Sigmoid colon (tissue), 7 donors: Measurements from ENCODE around the gene APOBEC4. TPM values are rescaled to one million over a fixed set of nuclear protein-coding genes. Genes with fewer than 3 reads are reported as not detected.

Source experiments
- DNase-seq: peaks from one replicate; pipeline ENCODE4 v3.0.0-alpha.2; 2019
- H3K27ac ChIP-seq, 4 donors: fragments of 200-600 bp; sonication (generic); one replicate each; pipeline ENCODE4 v1.5.1; 2016 to 2019; ENCODE audit warnings: mild to moderate bottlenecking in 1 of 4
- H3K27me3 ChIP-seq, 3 donors: fragments of 200-600 bp; sonication (generic); one replicate each; pipeline ENCODE4 v1.5.1; 2019; ENCODE audit warnings: mild to moderate bottlenecking in 1 of 3
- H3K36me3 ChIP-seq, 4 donors: fragments of 200-600 bp; sonication (generic); one replicate each; pipeline ENCODE4 v1.5.1; 2016 to 2019
- H3K4me1 ChIP-seq, 4 donors: fragments of 200-600 bp; sonication (generic); one replicate each; pipeline ENCODE4 v1.5.1; 2017 to 2019
- H3K4me3 ChIP-seq, 4 donors: fragments of 200-600 bp; sonication (generic); one replicate each; pipeline ENCODE4 v1.5.1; 2017 to 2019; ENCODE audit warnings: mild to moderate bottlenecking in 2 of 4, moderate library complexity in 1 of 4
- H3K9me3 ChIP-seq, 4 donors: fragments of 200-600 bp in 3 of 4; sonication (generic) in 3 of 4; one replicate each; pipeline versions ENCODE4 v1.5.1 to v1.6.1; 2013 to 2019
- EP300 ChIP-seq, 4 donors: sonication (generic); formaldehyde crosslinking; IDR thresholded peaks; one replicate each; pipeline ENCODE4 v1.6.1; 2017; ENCODE audit warnings: antibody characterized with exemption in 4 of 4
- POLR2A ChIP-seq, 2 donors: fragments of 450-650 bp; IDR thresholded peaks; one replicate each; pipeline ENCODE4 v1.6.1; 2016; ENCODE audit warnings: antibody characterized with exemption in 2 of 2, mild to moderate bottlenecking in 2 of 2, moderate library complexity in 2 of 2
- POLR2AphosphoS5 ChIP-seq, 4 donors: sonication (generic); formaldehyde crosslinking; IDR thresholded peaks; one replicate each; pipeline ENCODE4 v1.6.1; 2017; ENCODE audit warnings: antibody characterized with exemption in 4 of 4
- WGBS, 2 donors: extraction: QIAGEN DNeasy Blood & Tissue Kit; methylation state at CpG; one replicate each; pipeline ENCODE4 v1.1.7; 2013; 5-methylcytosine and 5-hydroxymethylcytosine counted together
- intact Hi-C: fragments of 100-400 bp; cut with DNase I; formaldehyde crosslinking; loops from one replicate; pipeline ENCODE4 v1.15.1; 2023
- polyA plus RNA-seq, 3 donors: library from polyadenylated mRNA; stranded (reverse); fragments of 200-250 nt; gene quantifications; one replicate each; pipeline ENCODE4 v1.2.3, GENCODE V29; 2013
- total RNA-seq, 4 donors: library from RNA; depleted of rRNA; stranded (reverse); fragments of >200 nt; gene quantifications; one replicate each; pipeline ENCODE4 v1.1.0, GENCODE V29; 2016
- TF ChIP-seq, protein P1 (sequence below), 4 experiments: fragments of 450-650 bp in 3 of 4; fragments of 200-600 bp in 1 of 4; IDR thresholded peaks; one replicate each; pipeline ENCODE4 v1.5.1; 2016 to 2019; ENCODE audit warnings: antibody characterized with exemption in 4 of 4, mild to moderate bottlenecking in 3 of 4, moderate library complexity in 2 of 4
- donor health status: healthy with polysubstance abuse.
- donor health status: Bipolar disorder and iron deficiency.
- donor health status: healthy.

Gene APOBEC4
- total and polyA plus RNA-seq, 7 donors: 0.10 TPM; not detected in 6

DNA sequence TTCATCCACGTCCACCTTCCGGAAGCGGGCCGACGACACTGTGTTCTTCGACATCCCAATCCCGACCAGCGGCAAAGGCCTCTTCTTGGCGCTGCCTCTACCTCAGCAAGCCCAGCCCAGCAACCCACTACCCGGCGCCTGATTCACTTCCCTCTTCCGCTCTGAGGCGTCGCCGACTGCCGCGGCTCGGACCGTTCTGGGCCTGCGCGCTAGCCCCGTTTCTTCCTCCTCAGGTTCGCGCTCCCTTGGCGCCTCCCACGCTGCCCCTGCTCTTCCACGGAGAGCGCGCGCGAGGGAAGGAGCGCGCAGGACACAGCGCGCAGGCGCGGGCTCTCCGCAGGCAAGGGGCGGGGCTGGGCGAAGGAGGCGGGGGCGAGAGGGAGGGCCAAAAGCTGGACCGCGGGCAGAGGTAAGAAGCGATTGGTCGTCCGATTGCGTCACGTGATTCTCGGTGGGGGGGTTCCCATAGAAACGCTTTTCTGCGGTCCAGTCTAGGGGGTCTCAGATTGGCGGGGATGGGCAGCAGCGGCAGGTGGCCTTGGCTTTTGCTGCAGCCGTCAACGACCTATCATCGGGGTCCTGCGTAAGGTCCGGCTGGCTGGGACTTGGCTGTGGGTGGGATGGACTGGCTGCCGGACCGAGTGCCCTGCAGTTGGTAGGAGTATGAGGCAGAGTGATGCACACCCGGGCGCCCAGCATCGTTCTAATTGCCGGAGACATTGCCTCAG is 17.3 kb downstream of the APOBEC4 start, which contains the start of gene ARPC5:
Gene ARPC5, minus strand, starts transcription at position 178 of the 728 bp plus-strand sequence. Its CDS starts 124 bp downstream, at position 54.
- Histone ChIP-seq H3K27ac (peak within 1 kb of the TSS; percentile 96 to 99 (median 98)), H3K4me3 (peak within 1 kb of the TSS; percentile 65 to 96 (median 86)), H3K4me1 (peaks cover 0 to 34% (median 28%) of the 10 kb centered on the region in 4 donors), H3K9me3 (no peaks in the 10 kb centered on the region), H3K27me3 (no peaks in the 10 kb centered on the region), H3K36me3 (no peaks in the 10 kb centered on the region)
- intact Hi-C loops: loop anchor here (10.0 kb wide), 1 partner anchor 1339 kb away; the partner anchor contains the start of gene NIBAN1
- 0% methylated on average over 65 of the region's 65 CpGs for WGBS, 2 donors
- TF ChIP-seq POLR2AphosphoS5 (IDR thresholded peaks at IDR 0.05) (peak; percentile 98 to 99 (median 98)), POLR2A (IDR thresholded peaks at IDR 0.05) (peak; percentile 95 to 98), EP300 (IDR thresholded peaks at IDR 0.05) (peak in 1 of 4 donors; percentile 3)
- TF ChIP-seq, protein P1, sequence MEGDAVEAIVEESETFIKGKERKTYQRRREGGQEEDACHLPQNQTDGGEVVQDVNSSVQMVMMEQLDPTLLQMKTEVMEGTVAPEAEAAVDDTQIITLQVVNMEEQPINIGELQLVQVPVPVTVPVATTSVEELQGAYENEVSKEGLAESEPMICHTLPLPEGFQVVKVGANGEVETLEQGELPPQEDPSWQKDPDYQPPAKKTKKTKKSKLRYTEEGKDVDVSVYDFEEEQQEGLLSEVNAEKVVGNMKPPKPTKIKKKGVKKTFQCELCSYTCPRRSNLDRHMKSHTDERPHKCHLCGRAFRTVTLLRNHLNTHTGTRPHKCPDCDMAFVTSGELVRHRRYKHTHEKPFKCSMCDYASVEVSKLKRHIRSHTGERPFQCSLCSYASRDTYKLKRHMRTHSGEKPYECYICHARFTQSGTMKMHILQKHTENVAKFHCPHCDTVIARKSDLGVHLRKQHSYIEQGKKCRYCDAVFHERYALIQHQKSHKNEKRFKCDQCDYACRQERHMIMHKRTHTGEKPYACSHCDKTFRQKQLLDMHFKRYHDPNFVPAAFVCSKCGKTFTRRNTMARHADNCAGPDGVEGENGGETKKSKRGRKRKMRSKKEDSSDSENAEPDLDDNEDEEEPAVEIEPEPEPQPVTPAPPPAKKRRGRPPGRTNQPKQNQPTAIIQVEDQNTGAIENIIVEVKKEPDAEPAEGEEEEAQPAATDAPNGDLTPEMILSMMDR (IDR thresholded peaks at IDR 0.05): no peak
- peak; percentile 98 for DNase-seq

DNA sequence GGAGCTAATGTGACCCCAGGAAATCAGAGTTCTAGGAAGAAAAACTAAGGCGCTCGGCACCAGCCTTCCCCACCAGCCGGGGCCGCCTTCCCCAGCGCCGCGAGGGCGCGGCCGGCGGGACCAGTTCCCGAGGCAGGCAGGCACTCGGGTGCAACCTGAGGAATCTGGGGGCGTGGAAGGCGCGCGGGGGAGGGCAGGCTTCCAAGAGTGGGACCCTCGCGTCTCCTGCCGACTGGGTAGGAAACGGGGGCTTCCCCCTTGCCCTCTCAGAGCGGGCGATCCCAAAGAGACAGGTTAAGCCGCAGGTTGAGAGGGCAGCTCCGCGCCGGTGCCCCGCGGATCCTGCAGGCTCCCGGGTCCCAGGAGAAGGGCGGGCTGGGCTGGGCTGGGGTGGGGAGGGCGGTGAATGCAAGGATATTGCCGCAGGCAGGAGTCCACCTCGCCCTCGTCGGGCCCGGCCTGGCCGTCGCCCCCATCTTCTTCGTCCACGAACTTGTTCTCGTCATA is 18.0 kb downstream of the APOBEC4 start:
- no peaks in the 10 kb centered on the region for H3K9me3 ChIP-seq
- intact Hi-C loops: loop anchor here (10.0 kb wide), 1 partner anchor 1340 kb away; the partner anchor contains the start of gene NIBAN1
- DNase-seq: peak; percentile 78
- 0 to 1% methylated on average over 42 of the region's 42 CpGs for WGBS, 2 donors
- H3K27me3 ChIP-seq: no peaks in the 10 kb centered on the region
- H3K4me1 ChIP-seq: peaks cover 0 to 41% (median 34%) of the 10 kb centered on the region in 4 donors
- H3K27ac ChIP-seq: peak overlapping the region; percentile 96 to 99 (median 98)
- no peak for TF ChIP-seq POLR2A (IDR thresholded peaks at IDR 0.05)
- no peak for TF ChIP-seq POLR2AphosphoS5 (IDR thresholded peaks at IDR 0.05)
- TF ChIP-seq EP300 (IDR thresholded peaks at IDR 0.05): no peak
- TF ChIP-seq, protein P1 (IDR thresholded peaks at IDR 0.05): no peak
- peaks cover 0 to 5% (median 1%) of the 10 kb centered on the region in 4 donors for H3K36me3 ChIP-seq
- H3K4me3 ChIP-seq: peak overlapping the region; percentile 65 to 96 (median 86)

DNA sequence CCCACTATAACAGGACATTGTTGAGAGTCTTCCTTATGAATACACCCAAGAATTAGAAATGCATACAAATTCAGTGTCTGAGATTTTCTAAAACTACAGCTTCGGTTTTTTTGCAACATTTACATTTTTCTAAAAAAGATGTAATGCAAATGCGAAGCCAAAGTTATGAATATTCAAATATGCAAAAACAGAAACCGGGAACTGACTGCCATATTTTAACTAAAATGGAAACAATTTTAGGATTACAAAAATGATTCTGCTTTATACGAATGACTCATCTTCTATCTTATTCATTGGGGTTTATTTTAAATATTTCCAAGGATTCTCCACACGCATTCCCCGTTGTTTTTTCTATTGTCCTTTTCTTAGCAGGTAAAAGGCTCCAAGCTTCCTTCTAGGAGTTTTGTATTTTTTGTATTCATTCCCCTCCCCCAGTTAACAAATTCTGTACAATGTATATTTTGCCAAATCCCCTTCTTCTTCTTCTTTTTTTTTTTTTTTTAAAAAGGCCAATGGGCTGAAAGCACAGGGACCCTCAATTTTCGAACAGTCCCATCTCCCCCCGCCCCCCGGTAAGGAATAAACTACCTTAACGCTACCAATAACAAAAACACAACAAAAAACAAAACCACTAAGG is 18.6 kb downstream of the APOBEC4 start:
- H3K4me1 ChIP-seq: peaks cover 0 to 47% (median 39%) of the 10 kb centered on the region in 4 donors
- no peaks in the 10 kb centered on the region for H3K9me3 ChIP-seq
- intact Hi-C loops: loop anchor here (5.0 to 10.0 kb wide), 2 partner anchors 162 to 1340 kb away; partner anchors contain the start of genes NIBAN1 and SMG7
- TF ChIP-seq POLR2AphosphoS5 (IDR thresholded peaks at IDR 0.05) (no peak), EP300 (IDR thresholded peaks at IDR 0.05) (no peak), POLR2A (IDR thresholded peaks at IDR 0.05) (no peak)
- TF ChIP-seq, protein P1 (IDR thresholded peaks at IDR 0.05): no peak
- 1% methylated on average over 10 of the region's 10 CpGs for WGBS, 2 donors
- H3K27me3 ChIP-seq: no peaks in the 10 kb centered on the region
- no peak for DNase-seq
- peak overlapping the region; percentile 65 to 96 (median 86) for H3K4me3 ChIP-seq
- H3K36me3 ChIP-seq: peaks cover 0 to 11% (median 4%) of the 10 kb centered on the region in 4 donors
- H3K27ac ChIP-seq: peak overlapping the region; percentile 96 to 99 (median 98)

DNA sequence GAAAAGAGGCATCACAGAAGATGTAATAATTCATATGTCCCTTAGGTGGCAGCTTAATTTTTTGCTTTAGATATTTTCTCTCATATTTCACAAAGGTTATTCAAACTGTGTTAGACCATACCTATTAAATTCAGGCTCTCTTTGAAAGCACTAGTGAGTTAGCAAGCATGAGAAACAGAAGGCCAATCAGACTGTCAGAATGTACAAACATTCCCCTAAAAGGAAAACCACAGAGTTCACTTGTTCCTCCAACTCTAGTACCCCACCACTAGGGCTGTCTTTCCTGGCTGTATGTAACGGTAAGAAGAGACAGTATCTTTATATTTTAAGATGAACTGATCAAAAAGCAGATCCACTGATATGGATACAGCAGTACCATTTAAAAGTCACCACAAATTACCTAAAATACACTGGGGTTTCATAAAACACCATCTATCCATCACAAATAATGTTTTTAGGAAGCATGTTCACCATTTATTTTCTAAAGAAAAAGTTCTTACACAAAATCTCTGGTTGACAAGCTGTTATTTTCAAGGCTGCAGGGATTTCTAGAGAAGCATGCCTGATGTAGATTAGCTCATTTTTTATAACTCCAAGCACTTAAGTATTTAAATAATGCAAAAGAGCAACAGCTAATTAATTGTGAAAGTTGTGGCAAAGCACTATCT is 19.3 kb downstream of the APOBEC4 start:
- H3K4me1 ChIP-seq: peaks cover 0 to 54% (median 43%) of the 10 kb centered on the region in 4 donors
- no peaks in the 10 kb centered on the region for H3K27me3 ChIP-seq
- intact Hi-C loops: loop anchor here (5.0 to 10.0 kb wide), 2 partner anchors 162 to 1341 kb away; partner anchors contain the start of genes NIBAN1 and SMG7
- peak overlapping the region; percentile 96 to 99 (median 98) for H3K27ac ChIP-seq
- peak overlapping the region; percentile 65 to 96 (median 86) for H3K4me3 ChIP-seq
- 0% methylated on average over 1 of the region's 1 CpG for WGBS, 2 donors
- TF ChIP-seq, protein P1 (IDR thresholded peaks at IDR 0.05): peak; percentile 22 to 79 (median 56)
- TF ChIP-seq POLR2A (IDR thresholded peaks at IDR 0.05) (peak; percentile 51 to 73), EP300 (IDR thresholded peaks at IDR 0.05) (no peak), POLR2AphosphoS5 (IDR thresholded peaks at IDR 0.05) (peak; percentile 87 to 92 (median 89))
- no peaks in the 10 kb centered on the region for H3K9me3 ChIP-seq
- H3K36me3 ChIP-seq: peaks cover 0 to 19% (median 10%) of the 10 kb centered on the region in 4 donors
- DNase-seq: no peak
